ENCODE results near the gene VSTM2B.
"Not testable (repeated sequence)": the region's sequence is repeated elsewhere in the genome, so short reads cannot be mapped to it uniquely, and the experiment has no call there.

VSTM2B gene

DNA sequence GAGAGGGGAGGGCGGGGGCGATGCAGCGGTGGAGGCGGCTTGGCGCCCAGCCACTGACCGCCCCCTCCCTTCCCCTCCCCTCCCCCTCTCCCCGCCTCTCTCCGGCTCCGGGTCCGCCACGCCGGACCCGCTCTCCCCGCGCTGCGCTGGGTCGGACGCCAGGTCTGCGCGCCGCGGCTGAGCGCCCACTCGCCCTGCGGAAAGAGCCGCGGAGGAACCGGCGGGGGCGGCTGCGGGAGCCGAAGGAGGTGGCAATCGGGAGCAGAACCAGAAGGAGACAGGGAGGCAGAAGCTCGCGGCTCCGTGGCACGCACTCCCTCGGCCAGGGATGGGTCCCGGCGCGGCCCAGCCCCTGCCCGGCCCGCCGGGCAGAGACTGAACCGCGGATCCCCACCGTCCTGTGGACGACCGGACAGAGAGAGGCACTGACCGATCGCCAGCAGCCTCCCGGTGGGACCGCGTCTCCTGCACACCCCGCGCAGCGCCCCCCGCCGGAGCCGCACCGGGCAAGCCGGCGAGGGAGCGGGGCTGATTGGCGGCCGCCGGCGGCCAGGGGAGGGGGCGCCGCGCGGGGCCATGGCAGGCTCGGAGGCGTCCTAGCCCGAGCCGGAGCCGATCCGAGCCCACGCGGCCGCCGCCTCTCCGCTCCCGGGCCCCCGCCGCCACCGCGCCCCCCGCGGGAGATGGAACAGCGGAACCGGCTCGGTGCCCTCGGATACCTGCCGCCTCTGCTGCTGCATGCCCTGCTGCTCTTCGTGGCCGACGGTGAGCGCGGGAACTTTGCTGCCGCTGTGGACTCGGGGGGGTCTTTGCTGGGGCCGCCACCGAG lies at the start of gene VSTM2B:
VSTM2B (plus strand) TSS at position 94 of the 829 bp plus-strand sequence; CDS start at position 684, 590 bp downstream.
- H3K4me3 Mint-ChIP-seq, result peak within 1 kb of the TSS; percentile 54
- no peak within 1 kb of the TSS for H3K27ac Mint-ChIP-seq
- no peak for DNase-seq
- H3K27me3 Mint-ChIP-seq, result peaks cover 80% of the 10 kb centered on the region
- no peaks in the 10 kb centered on the region for H3K36me3 Mint-ChIP-seq (ENCODE audit: low read depth)
- peaks cover 2% of the 10 kb centered on the region for H3K9me3 Mint-ChIP-seq
- H3K4me1 Mint-ChIP-seq (ENCODE audit: low read depth), result peaks cover 36% of the 10 kb centered on the region

DNA sequence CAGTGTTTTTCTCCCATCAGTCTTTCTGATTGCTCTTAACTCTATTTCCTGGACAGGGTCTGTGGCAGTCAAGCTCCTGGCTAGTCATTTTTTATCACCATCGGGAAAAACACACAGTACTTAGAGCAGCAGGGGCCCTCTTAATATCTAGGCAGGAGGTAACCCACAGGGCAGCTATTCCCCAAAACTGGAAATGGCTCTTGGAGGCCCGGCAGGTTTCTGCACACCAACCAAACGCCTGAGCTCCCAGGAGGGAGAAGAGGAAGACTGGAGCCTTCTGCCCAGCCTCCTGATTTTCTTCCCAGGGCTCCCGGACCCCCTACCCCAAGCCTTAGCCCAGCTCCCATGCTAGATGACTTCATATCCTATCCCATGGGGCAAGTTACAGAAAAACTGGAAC lies 49.3 kb upstream of the VSTM2B start:
- H3K9me3 Mint-ChIP-seq, result peaks cover 14% of the 10 kb centered on the region
- H3K4me3 Mint-ChIP-seq, result no peak overlapping the region
- H3K27me3 Mint-ChIP-seq, result peaks cover 57% of the 10 kb centered on the region
- no peaks in the 10 kb centered on the region for H3K4me1 Mint-ChIP-seq (ENCODE audit: low read depth)
- DNase-seq, result no peak
- no peak overlapping the region for H3K27ac Mint-ChIP-seq
- H3K36me3 Mint-ChIP-seq (ENCODE audit: low read depth), result no peaks in the 10 kb centered on the region

DNA sequence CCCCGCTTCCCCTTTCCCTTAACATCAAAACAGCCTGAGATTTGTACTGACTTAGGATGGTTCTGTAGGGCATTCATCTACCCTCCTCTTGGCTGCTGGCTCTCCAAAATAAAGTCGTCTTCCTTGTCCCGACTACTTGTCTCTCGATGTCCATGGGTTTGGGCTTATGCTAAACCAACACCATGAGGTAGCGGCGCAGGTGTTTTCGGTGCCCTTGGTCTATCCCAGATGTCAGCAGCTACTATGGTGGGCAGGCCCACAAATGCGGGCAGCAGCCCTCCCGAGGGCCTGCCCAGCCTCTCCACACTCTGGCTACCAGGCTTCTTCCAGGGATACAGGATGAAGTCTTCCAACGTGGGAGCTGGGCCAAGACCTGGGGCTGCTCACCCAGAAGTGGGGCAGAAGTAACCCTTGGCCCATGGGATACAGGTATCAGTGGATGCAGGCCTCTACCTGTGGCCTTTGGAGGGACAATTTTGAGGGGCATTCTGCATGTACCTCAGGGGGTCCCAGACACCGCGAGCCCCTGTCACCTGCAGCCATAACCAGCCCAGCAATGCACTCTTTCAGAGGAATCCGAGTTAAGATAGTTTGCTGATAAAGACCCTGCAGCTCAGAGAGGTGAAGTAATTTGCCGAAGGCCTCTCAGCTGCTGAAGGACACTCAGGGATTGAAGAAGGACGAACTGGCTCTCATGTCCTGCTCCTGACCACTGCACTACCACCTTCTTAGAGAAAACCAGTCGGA lies 47.8 kb upstream of the VSTM2B start:
- no peaks in the 10 kb centered on the region for H3K36me3 Mint-ChIP-seq (ENCODE audit: low read depth)
- H3K4me3 Mint-ChIP-seq, result no peak overlapping the region
- H3K27me3 Mint-ChIP-seq, result peaks cover 66% of the 10 kb centered on the region
- peaks cover 22% of the 10 kb centered on the region for H3K9me3 Mint-ChIP-seq
- no peak overlapping the region for H3K27ac Mint-ChIP-seq
- no peak for DNase-seq
- H3K4me1 Mint-ChIP-seq (ENCODE audit: low read depth), result no peaks in the 10 kb centered on the region

DNA sequence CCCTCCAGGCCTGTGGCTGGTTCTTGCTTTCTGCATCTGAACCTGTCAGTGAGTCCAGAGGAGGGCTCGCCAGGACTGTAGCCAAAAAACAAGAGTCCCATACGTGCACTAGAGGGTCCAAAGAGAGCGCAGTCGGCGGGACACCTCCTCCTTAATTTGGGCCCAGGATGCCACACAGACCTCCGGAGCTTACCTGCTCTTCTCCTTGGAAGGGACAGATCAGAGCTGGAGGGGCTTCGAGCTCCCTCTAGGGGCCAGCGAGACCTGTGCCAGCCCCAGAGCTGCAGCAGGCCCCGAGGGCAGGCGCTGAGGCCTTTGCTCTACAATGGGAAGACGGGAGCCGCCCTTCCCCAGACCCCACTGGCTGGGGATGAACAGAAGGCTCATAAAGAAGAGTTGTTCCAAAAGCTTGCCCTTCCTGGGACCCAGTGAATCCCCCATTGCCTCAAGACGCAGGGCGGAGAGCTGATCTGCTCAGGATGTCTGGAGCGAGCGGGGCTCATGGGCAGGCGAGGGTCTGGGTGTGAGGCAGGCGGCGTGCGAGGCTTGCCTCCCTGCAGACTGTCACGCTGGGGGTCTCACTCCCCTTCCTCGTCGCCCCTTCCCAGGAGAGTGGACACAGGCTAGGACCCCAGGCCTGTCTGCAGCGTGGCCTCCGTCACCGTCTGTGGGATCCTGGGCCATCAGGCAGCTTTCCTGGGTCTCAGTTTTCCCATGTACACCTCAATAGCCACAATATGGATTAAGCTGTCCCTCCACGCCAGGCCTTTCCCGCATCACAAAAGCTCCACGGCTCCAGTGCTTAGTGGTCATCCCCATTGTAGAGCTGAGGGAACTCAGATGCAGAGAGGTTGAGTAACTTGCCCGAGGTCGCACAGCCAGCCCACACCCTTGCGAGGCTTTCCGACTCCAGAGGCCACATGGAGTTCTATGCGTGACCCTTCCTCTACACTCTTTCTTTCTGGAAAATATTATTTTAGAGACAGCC lies 46.9 kb upstream of the VSTM2B start:
- no peak overlapping the region for H3K27ac Mint-ChIP-seq
- peaks cover 60% of the 10 kb centered on the region for H3K27me3 Mint-ChIP-seq
- H3K4me3 Mint-ChIP-seq, result no peak overlapping the region

DNA sequence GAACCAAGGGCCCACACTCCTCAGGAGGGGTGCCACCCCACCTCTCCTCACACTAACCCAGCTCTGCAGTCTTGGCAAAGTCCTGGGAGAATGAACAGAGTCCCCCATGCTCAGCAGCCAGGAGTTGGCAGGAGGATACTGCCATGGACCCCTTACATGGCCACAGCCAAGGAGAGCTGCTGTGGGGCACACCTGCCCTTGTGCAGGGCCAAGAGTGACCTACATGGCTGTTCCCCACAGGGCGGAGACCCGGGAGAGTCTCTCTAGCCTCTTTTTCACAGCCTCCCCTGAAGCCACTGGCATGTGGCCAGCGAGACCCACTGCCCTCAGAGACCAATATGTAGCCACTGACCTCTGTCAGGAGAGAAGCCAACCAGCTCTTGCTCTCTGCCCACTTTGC lies 45.9 kb upstream of the VSTM2B start:
- H3K4me3 Mint-ChIP-seq, result no peak overlapping the region
- H3K27ac Mint-ChIP-seq, result no peak overlapping the region
- H3K4me1 Mint-ChIP-seq (ENCODE audit: low read depth), result no peaks in the 10 kb centered on the region
- no peak for DNase-seq
- H3K27me3 Mint-ChIP-seq, result peaks cover 66% of the 10 kb centered on the region
- H3K9me3 Mint-ChIP-seq, result peaks cover 22% of the 10 kb centered on the region
- H3K36me3 Mint-ChIP-seq (ENCODE audit: low read depth), result no peaks in the 10 kb centered on the region

More for the DNA sequence above, 46.9 kb upstream of the VSTM2B start:
- Mint-ChIP-seq H3K4me1 (ENCODE audit: low read depth) (no peaks in the 10 kb centered on the region), H3K9me3 (peaks cover 22% of the 10 kb centered on the region), H3K36me3 (ENCODE audit: low read depth) (no peaks in the 10 kb centered on the region)
- DNase-seq, result no peak

DNA sequence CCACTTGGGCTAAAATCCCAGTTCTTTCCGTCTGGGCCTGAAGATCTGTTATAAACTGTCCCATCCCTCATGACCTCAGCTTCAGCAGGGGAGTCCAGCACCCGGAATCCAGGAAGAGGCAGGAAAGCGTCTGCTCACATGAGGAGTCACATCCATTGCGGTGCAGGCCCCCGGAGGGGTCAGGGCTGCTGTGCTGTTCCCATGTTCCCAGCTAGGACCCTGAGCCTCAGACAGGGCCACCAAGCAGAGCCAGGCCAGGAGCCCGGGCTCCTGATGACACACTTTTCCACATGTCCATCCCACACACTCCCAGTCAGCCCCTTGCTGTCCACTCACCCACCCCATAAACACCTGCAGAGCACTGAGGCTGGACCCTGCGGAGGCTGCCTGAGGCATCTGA lies 45.3 kb upstream of the VSTM2B start:
- Mint-ChIP-seq H3K9me3 (peaks cover 22% of the 10 kb centered on the region), H3K27me3 (peaks cover 68% of the 10 kb centered on the region), H3K27ac (no peak overlapping the region), H3K4me1 (ENCODE audit: low read depth) (no peaks in the 10 kb centered on the region), H3K4me3 (no peak overlapping the region), H3K36me3 (ENCODE audit: low read depth) (no peaks in the 10 kb centered on the region)
- no peak for DNase-seq

DNA sequence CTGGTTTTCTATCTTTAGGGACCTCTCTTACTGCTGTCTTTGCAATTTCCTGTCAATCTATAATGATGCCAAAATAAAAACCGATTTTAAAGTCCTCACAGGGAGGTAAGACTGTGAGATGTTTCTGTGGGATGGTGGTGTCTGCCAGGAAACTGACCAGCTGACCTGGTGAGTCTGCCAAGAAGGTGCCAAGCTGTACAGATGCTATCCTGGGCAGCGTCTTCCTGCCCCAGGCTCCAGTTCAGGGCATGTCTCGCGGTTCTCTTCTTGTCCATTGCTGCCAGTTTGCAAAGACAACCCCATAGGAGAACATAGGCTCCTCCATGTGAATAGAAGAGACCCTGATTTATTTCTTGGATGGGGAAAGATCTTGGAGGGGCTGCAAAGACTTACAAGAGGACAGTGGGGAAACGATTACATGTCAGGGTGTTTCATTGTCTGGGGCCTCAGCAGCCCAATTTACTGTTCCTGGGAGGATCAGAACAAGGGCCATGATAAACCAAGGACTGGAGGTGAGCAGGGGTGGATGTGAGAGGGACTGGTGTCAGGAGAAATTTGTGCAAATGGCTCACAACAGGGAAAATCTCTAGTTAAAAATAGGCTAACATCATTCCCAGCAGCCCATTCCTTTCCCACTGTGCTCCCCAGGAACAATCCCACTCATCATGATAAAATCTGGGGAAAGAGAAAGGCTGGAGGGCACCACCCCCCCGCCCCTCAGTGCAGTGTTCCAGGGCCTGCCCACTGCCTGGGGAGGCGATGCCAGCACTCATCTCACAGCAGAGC lies 42.7 kb upstream of the VSTM2B start:
- H3K27ac Mint-ChIP-seq, result no peak overlapping the region
- H3K36me3 Mint-ChIP-seq (ENCODE audit: low read depth), result no peaks in the 10 kb centered on the region
- H3K4me1 Mint-ChIP-seq (ENCODE audit: low read depth), result no peaks in the 10 kb centered on the region
- peaks cover 60% of the 10 kb centered on the region for H3K27me3 Mint-ChIP-seq
- DNase-seq, result no peak
- no peak overlapping the region for H3K4me3 Mint-ChIP-seq
- H3K9me3 Mint-ChIP-seq, result peaks cover 22% of the 10 kb centered on the region

DNA sequence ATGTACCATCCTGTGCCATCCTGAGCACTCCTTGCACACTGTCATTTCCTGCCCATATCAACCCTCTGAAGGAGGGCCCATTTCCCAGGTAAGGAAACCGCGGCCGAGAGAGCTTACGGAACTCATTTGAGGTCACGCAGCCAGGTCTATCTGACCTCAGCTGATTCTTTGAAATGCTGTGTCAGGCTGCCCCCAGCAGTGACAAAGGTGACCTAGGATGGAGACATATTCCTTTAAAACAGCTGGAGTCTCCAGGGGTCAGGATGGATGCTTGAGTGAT lies 42.2 kb upstream of the VSTM2B start:
- Mint-ChIP-seq H3K27me3 (peaks cover 61% of the 10 kb centered on the region), H3K27ac (no peak overlapping the region), H3K36me3 (ENCODE audit: low read depth) (no peaks in the 10 kb centered on the region), H3K4me1 (ENCODE audit: low read depth) (no peaks in the 10 kb centered on the region), H3K4me3 (no peak overlapping the region), H3K9me3 (peaks cover 22% of the 10 kb centered on the region)
- no peak for DNase-seq

DNA sequence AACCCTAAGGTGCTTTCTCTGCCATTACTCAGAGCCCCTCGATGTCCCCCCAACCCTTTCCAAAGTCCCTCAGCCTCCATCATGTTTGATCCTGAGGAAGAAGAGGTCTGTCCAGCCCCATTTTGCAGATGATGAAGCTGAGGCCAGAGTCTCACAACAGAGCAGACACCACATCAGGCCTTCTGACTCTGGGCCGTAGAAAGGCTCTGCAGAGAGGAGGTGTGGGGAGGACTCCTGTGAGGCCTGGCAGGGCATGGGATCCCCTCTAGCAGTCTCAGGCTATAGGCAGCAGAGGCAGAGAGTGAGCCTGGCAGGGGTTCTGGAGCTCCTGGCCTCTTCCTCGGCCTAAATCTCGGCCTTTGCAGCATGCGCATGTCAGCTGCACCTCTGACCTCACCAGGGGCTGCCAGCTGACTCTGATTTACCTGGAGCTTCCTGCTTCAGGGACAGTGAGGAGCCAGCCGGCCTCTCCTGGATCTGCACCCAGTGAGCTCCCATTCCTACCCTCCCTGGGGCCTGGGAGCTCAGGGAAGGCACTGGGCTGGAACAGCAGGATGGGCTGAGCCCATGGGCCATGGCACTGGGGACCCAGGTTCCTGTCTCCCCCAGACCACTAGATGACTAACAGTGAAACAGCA lies 41.7 kb upstream of the VSTM2B start:
- H3K36me3 Mint-ChIP-seq (ENCODE audit: low read depth), result no peaks in the 10 kb centered on the region
- peaks cover 22% of the 10 kb centered on the region for H3K9me3 Mint-ChIP-seq
- DNase-seq, result no peak
- peaks cover 59% of the 10 kb centered on the region for H3K27me3 Mint-ChIP-seq
- no peak overlapping the region for H3K4me3 Mint-ChIP-seq
- no peaks in the 10 kb centered on the region for H3K4me1 Mint-ChIP-seq (ENCODE audit: low read depth)
- H3K27ac Mint-ChIP-seq, result no peak overlapping the region

DNA sequence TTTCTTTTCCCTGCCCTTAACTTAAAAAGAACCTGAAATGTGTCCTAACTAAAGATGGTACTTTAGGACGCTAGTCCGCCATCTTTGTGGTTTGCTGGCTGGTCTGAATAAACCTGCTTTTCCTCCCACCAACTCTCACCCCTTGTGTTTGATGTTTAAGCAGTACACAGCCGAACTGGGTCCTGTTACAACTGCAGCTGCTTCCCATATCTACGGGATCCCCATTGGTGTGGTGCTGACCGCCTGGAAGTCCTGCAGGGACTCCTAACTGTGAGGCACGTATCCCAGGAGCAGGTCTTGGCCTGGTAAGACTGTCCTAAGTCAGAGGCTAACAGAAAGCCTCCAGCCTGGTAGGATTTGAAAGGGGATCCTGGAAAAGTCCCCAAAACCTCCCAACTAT lies 40.9 kb upstream of the VSTM2B start:
- Mint-ChIP-seq H3K27ac (no peak overlapping the region), H3K4me1 (ENCODE audit: low read depth) (no peaks in the 10 kb centered on the region), H3K27me3 (peaks cover 59% of the 10 kb centered on the region), H3K9me3 (peaks cover 22% of the 10 kb centered on the region), H3K36me3 (ENCODE audit: low read depth) (no peaks in the 10 kb centered on the region), H3K4me3 (no peak overlapping the region)
- no peak for DNase-seq

DNA sequence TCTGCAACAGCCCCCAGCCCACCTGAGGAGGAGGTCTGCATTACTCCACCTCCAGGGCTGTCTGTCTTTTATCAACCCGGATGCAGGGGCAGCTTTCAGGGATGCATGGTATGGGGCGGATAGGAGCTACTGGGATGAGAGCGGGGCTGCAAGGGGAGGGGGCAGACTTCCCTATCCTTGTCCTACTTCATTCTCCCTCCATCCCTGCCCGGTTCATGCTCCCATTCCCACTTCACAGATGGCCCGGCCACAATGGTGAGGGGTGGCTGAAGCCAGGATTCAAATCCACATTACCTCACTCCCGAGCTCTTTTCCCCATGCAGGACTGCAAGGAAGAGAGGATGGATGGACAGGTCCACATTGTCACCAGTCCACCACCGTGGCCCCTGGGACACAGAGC lies 40.5 kb upstream of the VSTM2B start:
- Mint-ChIP-seq H3K4me3 (no peak overlapping the region), H3K27me3 (peaks cover 61% of the 10 kb centered on the region), H3K27ac (no peak overlapping the region), H3K9me3 (peaks cover 19% of the 10 kb centered on the region), H3K36me3 (ENCODE audit: low read depth) (no peaks in the 10 kb centered on the region), H3K4me1 (ENCODE audit: low read depth) (no peaks in the 10 kb centered on the region)
- no peak for DNase-seq

DNA sequence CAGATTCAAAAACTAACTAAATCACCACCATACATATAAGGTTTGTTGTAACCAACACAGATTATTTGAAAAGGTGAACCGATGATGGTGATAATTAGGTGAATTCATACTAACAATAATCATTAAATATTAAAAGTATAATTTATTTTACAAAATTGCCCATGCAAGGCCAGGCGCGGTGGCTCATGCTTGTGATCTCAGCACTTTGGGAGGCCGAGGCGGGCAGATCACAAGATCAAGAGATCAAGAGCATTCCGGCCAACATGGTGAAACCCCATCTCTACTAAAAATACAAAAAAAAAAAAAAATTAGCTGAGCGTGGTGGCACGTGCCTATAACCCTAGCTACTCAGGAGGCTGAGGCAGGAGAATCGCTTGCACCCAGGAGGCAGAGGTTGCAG lies 38.8 kb upstream of the VSTM2B start:
- H3K9me3 Mint-ChIP-seq; H3K36me3 Mint-ChIP-seq (ENCODE audit: low read depth); DNase-seq; H3K4me3 Mint-ChIP-seq; H3K27ac Mint-ChIP-seq; H3K4me1 Mint-ChIP-seq (ENCODE audit: low read depth): not testable (repeated sequence)
- peaks cover 66% of the 10 kb centered on the region for H3K27me3 Mint-ChIP-seq

DNA sequence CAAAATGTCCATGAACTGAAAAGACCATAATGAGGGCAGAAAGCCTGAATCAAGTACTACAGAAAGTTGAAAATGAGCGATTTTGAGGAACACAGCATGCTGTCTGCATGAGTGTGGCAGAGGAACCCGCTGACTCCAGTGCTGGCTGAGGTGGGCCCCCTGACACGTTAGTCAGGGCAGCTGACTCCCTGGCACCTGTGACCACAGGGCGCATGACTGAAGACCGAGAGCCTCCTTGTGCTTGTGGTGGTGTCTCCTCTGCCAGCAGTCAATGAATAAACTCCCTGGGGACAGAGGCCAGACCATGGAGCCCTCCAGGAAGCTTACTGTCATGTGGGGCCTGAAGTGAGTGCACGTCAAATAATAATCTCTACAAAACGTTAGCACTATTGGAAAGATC lies 38.4 kb upstream of the VSTM2B start:
- Mint-ChIP-seq H3K27ac (no peak overlapping the region), H3K9me3 (no peaks in the 10 kb centered on the region), H3K4me1 (ENCODE audit: low read depth) (no peaks in the 10 kb centered on the region), H3K27me3 (peaks cover 66% of the 10 kb centered on the region), H3K36me3 (ENCODE audit: low read depth) (no peaks in the 10 kb centered on the region), H3K4me3 (no peak overlapping the region)
- no peak for DNase-seq
